OCI-LY7 (cell line): ENCODE results near the gene BASP1. TPM values are rescaled to one million over a fixed set of nuclear protein-coding genes. Genes with fewer than 3 reads are reported as not detected.
"Not testable (repeated sequence)": the region's sequence is repeated elsewhere in the genome, so short reads cannot be mapped to it uniquely, and the experiment has no call there.

Experiments used
- BruUV-seq: library from RNA; stranded (reverse); fragments of 400-500 nt; replicated peaks from 2 replicates; lab custom pipeline; 2021; lab: Mats Ljungman, UMichigan
- CTCF ChIA-PET: fragments of 300-600 bp; sonication (Branson Sonifier 250); formaldehyde crosslinking; loops from one replicate; lab custom pipeline; 2022; ENCODE audit warnings: antibody characterized with exemption; ENCODE audit not compliant: unreplicated experiment; lab: Charles Lee
- POLR2A ChIA-PET: fragments of 300-600 bp; sonication (Branson Sonifier 250); formaldehyde crosslinking; loops from one replicate; lab custom pipeline; 2022; ENCODE audit warnings: antibody characterized with exemption; lab: Charles Lee
- DNase-seq: peaks from one replicate; pipeline ENCODE4 v3.0.0-alpha.2; 2015; ENCODE audit warnings: low spot score
- H2AFZ ChIP-seq: fragments of 200-600 bp; sonication (generic), shearing (Covaris generic); 2 replicates; pipeline ENCODE4 v1.6.1; 2014; ENCODE audit warnings: mild to moderate bottlenecking, antibody characterized with exemption, low read length, moderate library complexity
- H3K27ac ChIP-seq: fragments of 200-600 bp; sonication (generic); 2 replicates; pipeline ENCODE4 v1.5.1; 2014; ENCODE audit warnings: mixed run types, low read depth, mild to moderate bottlenecking, moderate library complexity, low read length, inconsistent platforms; ENCODE audit not compliant: poor library complexity, severe bottlenecking
- H3K36me3 ChIP-seq: fragments of 200-600 bp; sonication (generic); 2 replicates; pipeline ENCODE4 v1.6.1; 2014; ENCODE audit warnings: mild to moderate bottlenecking, antibody characterized with exemption, low read length, moderate library complexity, mixed read lengths; ENCODE audit not compliant: insufficient read depth
- H3K4me1 ChIP-seq: fragments of 200-600 bp; sonication (generic); 2 replicates; pipeline ENCODE4 v1.5.1; 2014; ENCODE audit warnings: mild to moderate bottlenecking, low read length; ENCODE audit not compliant: insufficient read depth, poor library complexity, severe bottlenecking
- H3K4me2 ChIP-seq: fragments of 200-600 bp; sonication (generic); 2 replicates; pipeline ENCODE4 v1.6.1; 2014; ENCODE audit warnings: mild to moderate bottlenecking, low read length
- H3K4me3 ChIP-seq: fragments of 200-600 bp; sonication (generic); 2 replicates; pipeline ENCODE4 v1.5.1; 2014; ENCODE audit warnings: mild to moderate bottlenecking, low read depth, low read length; ENCODE audit not compliant: poor library complexity, severe bottlenecking
- H3K79me2 ChIP-seq: fragments of 200-600 bp; sonication (generic); 2 replicates; pipeline ENCODE4 v1.6.1; 2016; ENCODE audit warnings: low read depth, mild to moderate bottlenecking, low read length, moderate library complexity, mixed read lengths; ENCODE audit not compliant: insufficient read depth
- H3K9me2 ChIP-seq: fragments of 200-600 bp; sonication (generic); 2 replicates; pipeline ENCODE4 v1.6.1; 2016; ENCODE audit warnings: mild to moderate bottlenecking, low read length, mixed read lengths; ENCODE audit not compliant: insufficient read depth
- H3K9me3 ChIP-seq: fragments of 200-600 bp; sonication (generic); 2 replicates; pipeline ENCODE4 v1.6.1; 2014; ENCODE audit warnings: mild to moderate bottlenecking, mixed run types, low read length, mixed read lengths
- H4K20me1 ChIP-seq: fragments of 200-600 bp; sonication (generic); 2 replicates; pipeline ENCODE4 v1.6.1; 2014; ENCODE audit warnings: mild to moderate bottlenecking, antibody characterized with exemption, low read length, moderate library complexity, mixed read lengths; ENCODE audit not compliant: insufficient read depth
- CTCF ChIP-seq: fragments of 200-600 bp; sonication (generic); conservative IDR thresholded peaks from 2 replicates; pipeline ENCODE4 v1.5.1; 2014; ENCODE audit warnings: mild to moderate bottlenecking, antibody characterized with exemption, low read length, moderate library complexity, mixed read lengths
- EZH2phosphoT487 ChIP-seq: fragments of 200-600 bp; sonication (generic); IDR thresholded peaks from 2 replicates; pipeline ENCODE4 v1.6.1; 2018; ENCODE audit warnings: low read depth, borderline replicate concordance, mild to moderate bottlenecking, mixed run types, antibody characterized with exemption, low read length, moderate library complexity, mixed read lengths
- intact Hi-C: fragments of 100-400 bp; cut with micrococcal nuclease; formaldehyde crosslinking; loops from one replicate; pipeline ENCODE4 v1.10.0; 2022; ENCODE audit not compliant: unreplicated experiment
- total RNA-seq, 2 experiments: library from RNA; depleted of rRNA in 1 of 2; stranded (reverse); fragments of >200 nt in 1 of 2; shearing (Covaris generic) in 1 of 2; gene quantifications; 2 replicates each; pipeline ENCODE4 v1.2.3, GENCODE V29; 2014 to 2022

The BASP1 gene
- total RNA-seq, 2 experiments from 2014 or later, result 23.4 to 64.8 TPM

- no peaks in the 10 kb centered on the region for H3K9me3 ChIP-seq
- ChIA-PET POLR2A (interaction anchor here (0.9 to 1.0 kb wide), 2 partner anchors 34 to 48 kb away, joined by 3 read pairs; no protein-coding TSS in a partner anchor), CTCF (interaction anchor here (1.2 kb wide), 1 partner anchor 38 kb away, joined by 3 read pairs; no protein-coding TSS in a partner anchor)
- H3K4me3 ChIP-seq, result peak overlapping the region; percentile 67
- intact Hi-C loops, result loop anchor here (1.0 to 5.0 kb wide), 3 partner anchors 35 to 99 kb away; no protein-coding TSS in a partner anchor
- peak overlapping the region; percentile 98 for H3K27ac ChIP-seq
- TF ChIP-seq CTCF (no peak), EZH2phosphoT487 (no peak)
- no peaks in the 10 kb centered on the region for H3K9me2 ChIP-seq
- peaks cover 66% of the 10 kb centered on the region for H3K4me1 ChIP-seq
- BruUV-seq, result no TSS peak
- H3K79me2 ChIP-seq, result no peaks in the 10 kb centered on the region
- H2AFZ ChIP-seq, result peak overlapping the region; percentile 64; the same call in 1 of the 2 replicates
- no peaks in the 10 kb centered on the region for H4K20me1 ChIP-seq
- peak; percentile 76 for DNase-seq
- peak overlapping the region; percentile 91 for H3K4me2 ChIP-seq
- no peaks in the 10 kb centered on the region for H3K36me3 ChIP-seq
Measured at GRCh38 chr5:17316970-17317459, 99.6 kb downstream of the BASP1 start.

GRCh38 chr5:17317473-17317872, 100.0 kb downstream of the BASP1 start:
- peak overlapping the region; percentile 98 for H3K27ac ChIP-seq
- peak; percentile 90 for DNase-seq
- TF ChIP-seq EZH2phosphoT487 (no peak), CTCF (no peak)
- H2AFZ ChIP-seq, result peak overlapping the region; percentile 64; the same call in 1 of the 2 replicates
- intact Hi-C loops, result loop anchor here (1.0 to 5.0 kb wide), 3 partner anchors 35 to 99 kb away; no protein-coding TSS in a partner anchor
- no TSS peak for BruUV-seq
- peak overlapping the region; percentile 91 for H3K4me2 ChIP-seq
- H3K79me2 ChIP-seq, result no peaks in the 10 kb centered on the region
- H4K20me1 ChIP-seq, result no peaks in the 10 kb centered on the region
- ChIA-PET CTCF (no interaction called here), POLR2A (no interaction called here)
- no peaks in the 10 kb centered on the region for H3K36me3 ChIP-seq
- no peaks in the 10 kb centered on the region for H3K9me2 ChIP-seq
- peaks cover 66% of the 10 kb centered on the region for H3K4me1 ChIP-seq
- no peaks in the 10 kb centered on the region for H3K9me3 ChIP-seq
- H3K4me3 ChIP-seq, result peak overlapping the region; percentile 67

GRCh38 chr5:17319095-17319494, 101.7 kb downstream of the BASP1 start:
- peak overlapping the region; percentile 67 for H3K4me2 ChIP-seq
- H3K27ac ChIP-seq, result peak overlapping the region; percentile 98
- H3K9me3 ChIP-seq, BruUV-seq, DNase-seq, H4K20me1 ChIP-seq, H3K79me2 ChIP-seq, H3K9me2 ChIP-seq, CTCF ChIA-PET, H3K36me3 ChIP-seq: not testable (repeated sequence)
- intact Hi-C loops, result loop anchor here (2.0 to 5.0 kb wide), 2 partner anchors 52 to 118 kb away; no protein-coding TSS in a partner anchor
- peak overlapping the region; percentile 40 for H3K4me3 ChIP-seq
- H2AFZ ChIP-seq, result peak overlapping the region; percentile 67
- peaks cover 66% of the 10 kb centered on the region for H3K4me1 ChIP-seq
- POLR2A ChIA-PET, result interaction anchor here (0.8 to 1.3 kb wide), 3 partner anchors 11 to 99 kb away, joined by 3 to 4 read pairs (median 3); no protein-coding TSS in a partner anchor
